C4-2B (cell line): Measurements from ENCODE around the gene IKZF1.

Experiments
- H3K27ac ChIP-seq: fragments of 450-650 bp; 2 replicates; pipeline ENCODE4 v1.5.1; 2017
- ZFX ChIP-seq: fragments of 450-650 bp; IDR thresholded peaks from 2 replicates; pipeline ENCODE4 v1.6.1; 2017
- TF ChIP-seq, protein P1 (sequence below): fragments of 450-650 bp; conservative IDR thresholded peaks from 2 replicates; pipeline ENCODE4 v1.5.1; 2017; ENCODE audit warnings: mild to moderate bottlenecking

The IKZF1 gene

DNA sequence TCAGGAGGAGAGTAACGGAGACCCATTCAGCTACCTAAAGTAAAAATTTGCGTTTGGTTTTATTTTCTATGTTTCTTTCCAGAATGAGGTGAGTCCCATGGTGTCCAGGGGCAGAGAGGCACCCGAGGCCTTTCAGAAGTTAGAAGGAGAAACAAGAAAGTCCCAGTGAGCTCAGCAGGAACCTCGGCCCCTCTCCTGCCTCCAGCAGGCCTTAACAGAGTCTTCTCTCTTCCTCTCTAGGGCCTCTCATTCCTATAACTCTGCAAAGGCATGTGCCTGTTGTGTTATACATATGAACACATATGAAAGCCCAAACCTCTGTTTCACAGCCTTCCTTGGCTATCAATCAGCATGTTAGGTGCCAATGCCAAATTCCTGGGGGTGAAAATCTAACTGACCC lies 20.8 kb upstream of the IKZF1 start:
- TF ChIP-seq, protein P1, sequence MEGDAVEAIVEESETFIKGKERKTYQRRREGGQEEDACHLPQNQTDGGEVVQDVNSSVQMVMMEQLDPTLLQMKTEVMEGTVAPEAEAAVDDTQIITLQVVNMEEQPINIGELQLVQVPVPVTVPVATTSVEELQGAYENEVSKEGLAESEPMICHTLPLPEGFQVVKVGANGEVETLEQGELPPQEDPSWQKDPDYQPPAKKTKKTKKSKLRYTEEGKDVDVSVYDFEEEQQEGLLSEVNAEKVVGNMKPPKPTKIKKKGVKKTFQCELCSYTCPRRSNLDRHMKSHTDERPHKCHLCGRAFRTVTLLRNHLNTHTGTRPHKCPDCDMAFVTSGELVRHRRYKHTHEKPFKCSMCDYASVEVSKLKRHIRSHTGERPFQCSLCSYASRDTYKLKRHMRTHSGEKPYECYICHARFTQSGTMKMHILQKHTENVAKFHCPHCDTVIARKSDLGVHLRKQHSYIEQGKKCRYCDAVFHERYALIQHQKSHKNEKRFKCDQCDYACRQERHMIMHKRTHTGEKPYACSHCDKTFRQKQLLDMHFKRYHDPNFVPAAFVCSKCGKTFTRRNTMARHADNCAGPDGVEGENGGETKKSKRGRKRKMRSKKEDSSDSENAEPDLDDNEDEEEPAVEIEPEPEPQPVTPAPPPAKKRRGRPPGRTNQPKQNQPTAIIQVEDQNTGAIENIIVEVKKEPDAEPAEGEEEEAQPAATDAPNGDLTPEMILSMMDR = no peak
- no peak for TF ChIP-seq ZFX
- H3K27ac ChIP-seq = no peak overlapping the region

DNA sequence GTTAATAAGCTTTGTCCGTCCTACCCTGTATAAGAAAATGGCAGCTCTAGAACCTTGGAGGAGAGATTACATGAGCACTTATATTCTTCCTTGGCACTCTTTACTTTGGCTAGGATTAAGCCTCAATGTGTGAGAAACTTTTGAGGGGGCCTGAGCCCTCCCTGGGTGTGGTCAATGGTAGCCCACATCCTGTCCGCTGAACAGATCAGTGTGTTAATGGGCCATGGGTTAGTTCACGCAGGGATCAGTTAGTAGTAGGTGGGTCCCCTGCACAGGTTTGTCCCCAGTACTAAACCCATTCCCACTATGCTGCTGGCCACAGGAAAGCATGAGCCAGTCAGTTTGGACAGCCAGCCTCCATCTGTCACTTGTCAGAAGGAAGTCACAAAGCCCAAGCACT lies 20.2 kb upstream of the IKZF1 start:
- H3K27ac ChIP-seq = no peak overlapping the region

DNA sequence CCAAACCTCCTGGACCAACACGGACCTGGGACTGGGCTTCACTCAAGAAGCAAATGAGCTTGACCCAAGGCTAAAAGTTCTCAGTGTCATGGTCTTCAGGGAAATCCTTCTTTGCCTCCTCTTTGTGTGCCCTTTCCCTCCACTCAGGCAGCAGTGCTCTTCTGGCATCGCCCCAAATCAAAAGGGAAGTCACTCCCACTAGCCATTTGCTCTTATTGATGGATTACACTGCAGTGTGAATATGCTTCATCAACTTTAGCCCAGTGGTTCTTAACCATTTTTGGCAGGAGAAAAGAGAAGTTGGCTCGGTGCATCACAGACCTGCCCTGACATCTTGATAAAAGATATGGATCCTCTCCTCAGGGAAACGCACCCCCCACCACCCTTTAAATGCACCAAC lies 19.2 kb upstream of the IKZF1 start:
- TF ChIP-seq, protein P1 = no peak
- no peak for TF ChIP-seq ZFX
- no peak overlapping the region for H3K27ac ChIP-seq

More for the DNA sequence above, 20.2 kb upstream of the IKZF1 start:
- TF ChIP-seq, protein P1 = no peak
- no peak for TF ChIP-seq ZFX

DNA sequence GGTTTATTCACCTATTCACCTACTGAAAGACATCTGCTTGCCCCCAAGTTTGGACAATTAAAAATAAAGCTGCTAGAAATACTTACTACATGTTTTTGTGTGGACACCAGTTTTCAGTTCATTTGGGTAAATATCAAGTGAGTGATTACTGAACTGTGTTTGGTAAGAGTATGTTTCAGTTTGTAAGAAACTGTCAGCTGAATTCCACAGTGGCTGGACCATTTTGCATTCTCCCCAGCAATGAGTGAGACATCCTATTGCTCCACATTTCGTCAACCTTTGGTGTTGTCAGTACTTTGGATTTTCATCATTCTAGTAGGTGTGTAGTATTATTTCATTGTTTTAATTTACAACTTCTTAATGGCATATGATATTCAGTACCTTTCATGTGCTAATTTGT lies 17.4 kb upstream of the IKZF1 start:
- TF ChIP-seq ZFX = no peak
- TF ChIP-seq, protein P1 = no peak
- no peak overlapping the region for H3K27ac ChIP-seq

DNA sequence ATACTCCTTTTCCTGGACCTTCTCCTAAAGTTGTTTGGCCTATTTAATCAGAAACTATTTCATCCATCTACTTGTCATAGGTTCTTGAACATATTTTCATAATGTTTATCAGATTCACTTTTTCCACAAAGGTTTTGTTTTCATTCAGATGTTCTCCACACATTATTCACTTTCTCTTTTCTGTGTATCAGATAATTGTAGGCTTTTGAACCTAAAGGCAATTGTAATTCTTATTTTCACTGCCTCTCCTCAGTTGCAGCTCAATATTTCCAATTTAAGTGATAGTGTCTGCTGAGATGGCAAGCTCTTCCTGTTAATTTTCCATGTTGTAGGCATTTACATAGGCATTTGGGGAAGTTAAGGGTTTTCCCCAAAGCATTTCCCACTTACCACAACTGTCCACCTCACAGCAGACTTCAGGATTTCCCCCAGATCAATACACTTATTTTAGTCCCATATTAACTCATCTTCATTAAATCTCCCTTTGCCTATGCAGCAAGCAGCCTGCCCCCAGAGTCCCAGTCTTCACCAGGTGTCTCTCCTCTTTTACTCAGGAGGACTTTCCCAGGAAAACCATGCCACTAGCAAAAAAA lies 12.3 kb upstream of the IKZF1 start:
- TF ChIP-seq, protein P1 = no peak
- TF ChIP-seq ZFX = no peak
- no peak overlapping the region for H3K27ac ChIP-seq

DNA sequence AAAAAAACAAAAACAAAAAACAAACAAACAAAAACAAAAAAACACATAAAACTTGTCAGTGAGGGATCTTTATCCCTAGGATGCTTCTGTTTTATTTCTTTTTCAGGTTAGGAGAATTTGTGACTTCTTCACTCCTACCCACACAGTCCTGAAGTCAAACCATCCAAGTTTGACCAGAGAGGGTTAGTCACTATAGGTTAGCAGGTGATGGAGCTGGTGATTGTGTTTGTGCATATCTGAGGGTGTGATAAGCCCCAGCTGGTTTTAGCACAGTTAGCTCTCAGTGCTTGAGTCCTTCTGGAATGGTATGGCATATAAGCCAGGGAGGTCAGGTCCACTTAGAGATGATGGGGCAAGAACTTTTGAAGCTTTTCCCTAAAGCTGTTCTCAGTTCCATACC lies 11.8 kb upstream of the IKZF1 start:
- H3K27ac ChIP-seq = no peak overlapping the region
- TF ChIP-seq ZFX = no peak
- TF ChIP-seq, protein P1 = no peak

DNA sequence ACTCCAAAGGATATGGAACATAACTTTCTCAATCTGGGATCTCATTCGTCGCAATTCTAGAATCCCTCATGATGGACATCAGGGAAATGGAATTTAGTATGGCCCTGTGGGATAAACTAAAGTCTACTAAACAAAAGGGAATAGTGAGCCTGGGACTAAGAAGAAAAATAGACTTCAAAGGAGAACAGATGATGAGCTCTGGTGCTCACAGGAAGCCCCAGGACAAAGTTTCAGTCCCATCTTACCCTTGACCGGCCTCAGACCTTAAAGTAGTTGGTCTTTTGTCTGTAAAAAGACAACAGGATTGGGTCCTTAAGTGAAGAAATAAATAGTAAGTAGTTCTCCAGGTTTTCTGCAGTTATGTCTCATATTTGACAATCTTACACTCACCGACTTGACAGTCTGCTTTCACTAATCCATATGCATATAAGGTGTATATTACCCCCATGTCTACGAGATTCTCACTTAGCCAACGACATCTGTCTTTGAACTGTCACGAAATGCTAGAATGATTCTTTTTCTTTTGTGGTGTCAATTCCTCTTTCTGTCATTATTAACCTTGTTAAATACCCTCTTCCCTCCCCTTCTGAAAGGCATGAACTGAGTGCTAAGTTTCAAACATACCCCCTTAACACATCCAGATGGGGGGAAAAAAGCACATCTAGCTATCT lies 10.9 kb upstream of the IKZF1 start:
- no peak for TF ChIP-seq ZFX
- TF ChIP-seq, protein P1 = no peak
- H3K27ac ChIP-seq = no peak overlapping the region
